ENCODE data around the gene ANKRD45. TPM values are rescaled to one million over a fixed set of nuclear protein-coding genes. Genes with fewer than 3 reads are reported as not detected.
"Not testable (repeated sequence)": the region's sequence is repeated elsewhere in the genome, so short reads cannot be mapped to it uniquely, and the experiment has no call there.

Gene ANKRD45
- polyA plus RNA-seq, 6 donors from 2014 or later: not detected

GRCh38 chr1:173637236-173638042 lies 32.2 kb downstream of the ANKRD45 start:
- not testable (repeated sequence) for H3K27ac Mint-ChIP-seq

GRCh38 chr1:173635116-173635515 lies 34.5 kb downstream of the ANKRD45 start, which contains the start of gene TEX50:
Gene TEX50 (plus strand): TSS chr1:173635338. CDS start chr1:173635522, 184 bp downstream.
- H3K27me3 Mint-ChIP-seq: peaks cover 0 to 15% (median 4%) of the 10 kb centered on the region in 3 donors
- H3K36me3 Mint-ChIP-seq: no peaks in the 10 kb centered on the region
- peaks cover 0 to 22% (median 2%) of the 10 kb centered on the region in 7 donors for H3K9me3 Mint-ChIP-seq
- H3K4me3 Mint-ChIP-seq: no peak within 1 kb of the TSS
- H3K4me1 Mint-ChIP-seq: no peaks in the 10 kb centered on the region
- ATAC-seq (ENCODE audit: low read depth in 2 of 2): no peak
- no peak for DNase-seq
- no peak within 1 kb of the TSS for H3K27ac Mint-ChIP-seq

More at GRCh38 chr1:173637236-173638042, 32.2 kb downstream of the ANKRD45 start:
- not testable (repeated sequence) for H3K36me3 Mint-ChIP-seq; DNase-seq; ATAC-seq (ENCODE audit: low read depth in 2 of 2); H3K4me1 Mint-ChIP-seq
- Mint-ChIP-seq H3K9me3 (peaks cover 0 to 22% (median 2%) of the 10 kb centered on the region in 7 donors), H3K4me3 (peak overlapping the region in 1 of 8 donors; percentile 35), H3K27me3 (peaks cover 0 to 15% (median 4%) of the 10 kb centered on the region in 3 donors)

- ATAC-seq (ENCODE audit: low read depth in 2 of 2) (no peak), DNase-seq (no peak)
- Mint-ChIP-seq H3K36me3 (no peaks in the 10 kb centered on the region), H3K27me3 (peaks cover 0 to 15% (median 11%) of the 10 kb centered on the region in 3 donors), H3K9me3 (peaks cover 0 to 11% (median 0%) of the 10 kb centered on the region in 7 donors), H3K4me1 (no peaks in the 10 kb centered on the region), H3K4me3 (no peak overlapping the region), H3K27ac (no peak overlapping the region)
Measured at GRCh38 chr1:173628888-173629287, 40.8 kb downstream of the ANKRD45 start.

- peaks cover 0 to 11% (median 5%) of the 10 kb centered on the region in 7 donors for H3K9me3 Mint-ChIP-seq
- no peak overlapping the region for H3K27ac Mint-ChIP-seq
- peak overlapping the region in 1 of 8 donors; percentile 44 for H3K4me3 Mint-ChIP-seq
- H3K4me1 Mint-ChIP-seq: no peaks in the 10 kb centered on the region
- no peak for DNase-seq
- peaks cover 5 to 23% (median 14%) of the 10 kb centered on the region in 3 donors for H3K27me3 Mint-ChIP-seq
- H3K36me3 Mint-ChIP-seq: no peaks in the 10 kb centered on the region
- ATAC-seq (ENCODE audit: low read depth in 2 of 2): no peak
Measured at GRCh38 chr1:173627269-173627668, 42.4 kb downstream of the ANKRD45 start.

- peak overlapping the region in 1 of 8 donors; percentile 13 for H3K4me3 Mint-ChIP-seq
- H3K4me1 Mint-ChIP-seq: no peaks in the 10 kb centered on the region
- DNase-seq (no peak), ATAC-seq (ENCODE audit: low read depth in 2 of 2) (no peak)
- H3K36me3 Mint-ChIP-seq: peaks cover 18 to 51% of the 10 kb centered on the region in 2 donors
- H3K9me3 Mint-ChIP-seq: peaks cover 23 to 56% (median 42%) of the 10 kb centered on the region in 7 donors
- peaks cover 26 to 44% (median 32%) of the 10 kb centered on the region in 3 donors for H3K27me3 Mint-ChIP-seq
- H3K27ac Mint-ChIP-seq: no peak overlapping the region
Measured at GRCh38 chr1:173616859-173617258, 52.8 kb downstream of the ANKRD45 start.

DNA sequence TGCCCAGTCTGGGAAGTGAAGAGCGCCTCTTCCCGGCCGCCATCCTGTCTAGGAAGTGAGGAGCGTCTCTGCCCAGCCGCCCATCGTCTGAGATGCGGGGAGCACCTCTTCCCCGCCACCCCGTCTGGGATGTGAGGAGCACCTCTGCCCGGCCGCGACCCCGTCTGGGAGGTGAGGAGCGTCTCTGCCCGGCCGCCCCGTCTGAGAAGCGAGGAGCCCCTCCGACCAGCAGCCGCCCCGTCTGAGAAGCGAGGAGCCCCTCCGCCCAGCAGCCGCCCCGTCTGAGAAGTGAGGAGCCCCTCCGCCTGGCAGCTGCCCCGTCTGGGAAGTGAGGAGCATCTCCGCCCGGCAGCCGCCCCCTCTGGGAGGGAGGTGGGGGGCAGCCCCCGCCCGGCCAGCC lies 56.6 kb downstream of the ANKRD45 start:
- not testable (repeated sequence) for ATAC-seq (ENCODE audit: low read depth in 2 of 2); H3K27ac Mint-ChIP-seq

DNA sequence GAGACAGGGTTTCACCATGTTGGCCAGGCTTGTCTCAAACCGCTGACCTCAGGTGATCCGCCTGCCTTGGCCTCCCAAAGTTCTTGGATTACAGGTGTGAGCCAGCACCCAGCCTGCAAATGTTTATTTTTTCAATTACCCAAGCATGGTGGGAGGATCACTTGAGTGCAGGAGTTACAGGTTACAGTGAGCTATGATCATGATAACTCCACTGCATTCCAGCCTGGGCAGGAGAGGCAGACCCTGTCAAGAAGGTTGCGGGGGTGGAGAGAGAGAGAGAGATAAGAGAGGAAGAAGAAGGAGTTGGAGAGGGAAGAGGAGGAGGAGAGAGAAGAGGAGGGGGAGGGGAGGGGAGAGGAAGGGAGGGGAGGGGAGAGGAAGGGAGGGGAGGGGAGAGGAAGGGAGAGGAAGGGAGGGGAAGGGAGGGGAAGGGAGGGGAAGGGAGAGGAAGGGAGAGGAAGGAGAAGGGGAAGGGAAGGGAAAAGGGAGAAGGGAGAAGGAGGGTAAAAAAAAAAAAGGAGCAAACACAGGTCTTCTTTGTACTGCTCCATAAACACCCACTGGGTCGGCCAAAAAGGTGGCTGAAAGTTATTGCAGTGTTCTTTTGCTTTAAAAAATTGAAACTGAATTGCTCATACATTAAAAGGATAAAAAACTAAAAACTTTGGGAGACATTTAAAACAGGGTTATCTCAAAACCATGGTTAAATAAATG lies 61.0 kb downstream of the ANKRD45 start:
- H3K4me1 Mint-ChIP-seq: no peaks in the 10 kb centered on the region

More for the DNA sequence above, 56.6 kb downstream of the ANKRD45 start:
- H3K4me3 Mint-ChIP-seq, DNase-seq, H3K4me1 Mint-ChIP-seq: not testable (repeated sequence)
- H3K9me3 Mint-ChIP-seq: peaks cover 6 to 28% (median 18%) of the 10 kb centered on the region in 7 donors
- peaks cover under 1 to 21% of the 10 kb centered on the region in 2 donors for H3K36me3 Mint-ChIP-seq
- H3K27me3 Mint-ChIP-seq: peaks cover 5 to 14% (median 13%) of the 10 kb centered on the region in 3 donors

DNA sequence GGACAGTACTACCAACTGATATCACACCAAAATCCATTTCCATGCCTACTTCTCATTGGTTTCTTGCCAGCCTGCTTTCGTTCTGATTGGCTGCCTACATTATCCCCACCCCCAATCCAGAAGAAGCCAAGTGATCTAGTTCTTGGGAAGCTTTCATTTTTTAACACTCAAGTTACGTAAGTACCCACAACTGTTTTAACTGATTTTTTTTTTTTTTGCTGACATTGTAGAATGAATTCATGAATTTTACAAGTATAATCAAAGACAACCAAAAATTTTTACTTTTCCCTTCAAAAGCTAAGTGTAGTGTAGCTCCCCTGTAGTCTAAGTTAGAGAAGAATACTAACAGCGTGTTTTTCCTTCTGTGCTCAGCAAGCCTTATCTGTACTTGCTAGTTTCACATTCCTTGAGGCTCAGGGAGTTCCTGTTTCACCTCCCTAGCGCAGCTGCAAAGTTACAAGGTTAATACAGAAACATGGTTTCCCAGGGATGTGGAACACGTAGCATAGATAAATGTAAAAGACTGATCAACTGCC lies 66.5 kb downstream of the ANKRD45 start, which contains the start of gene SLC9C2:
Gene SLC9C2, minus strand, starts transcription at position 17 of the 536 bp plus-strand sequence. CDS start 1,296 bp downstream, outside the sequence.
- peaks cover 0 to 18% (median 4%) of the 10 kb centered on the region in 3 donors for H3K4me1 Mint-ChIP-seq
- ATAC-seq (ENCODE audit: low read depth in 2 of 2) (no peak), DNase-seq (no peak)
- H3K27ac Mint-ChIP-seq: peak within 1 kb of the TSS in 3 of 6 donors; percentile 14 to 81 (median 21)
- no peaks in the 10 kb centered on the region for H3K36me3 Mint-ChIP-seq
- H3K9me3 Mint-ChIP-seq: no peaks in the 10 kb centered on the region
- peak within 1 kb of the TSS in 5 of 8 donors; percentile 1 to 71 (median 22) for H3K4me3 Mint-ChIP-seq
- peaks cover 0 to 18% (median 8%) of the 10 kb centered on the region in 3 donors for H3K27me3 Mint-ChIP-seq

More for the DNA sequence above, 61.0 kb downstream of the ANKRD45 start:
- DNase-seq (no peak), ATAC-seq (ENCODE audit: low read depth in 2 of 2) (no peak)
- Mint-ChIP-seq H3K9me3 (peaks cover 3 to 11% (median 5%) of the 10 kb centered on the region in 7 donors), H3K36me3 (peaks cover 0 to 8% of the 10 kb centered on the region in 2 donors), H3K27ac (no peak overlapping the region), H3K4me3 (no peak overlapping the region), H3K27me3 (peaks cover 0 to 20% (median 19%) of the 10 kb centered on the region in 3 donors)

DNA sequence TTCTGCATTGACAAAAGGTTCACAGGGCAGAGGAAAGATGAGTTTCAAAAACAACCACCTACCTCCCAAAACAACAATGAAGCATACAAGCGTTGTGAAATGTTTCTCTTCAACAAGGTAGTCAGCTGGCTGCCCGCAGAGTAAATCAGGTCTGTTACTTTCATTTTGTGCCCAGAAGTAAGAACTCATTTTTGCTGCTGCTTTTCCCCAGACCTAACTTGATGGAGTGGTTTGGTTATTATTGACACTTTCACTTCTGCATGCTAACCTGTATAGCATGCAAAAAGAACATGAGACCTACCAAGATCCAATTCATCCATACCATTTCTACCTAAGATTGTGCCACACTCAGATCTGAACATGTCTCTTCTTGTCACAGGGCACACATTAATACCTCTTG lies 68.1 kb downstream of the ANKRD45 start:
- Mint-ChIP-seq H3K27me3 (peaks cover 0 to 9% (median 0%) of the 10 kb centered on the region in 3 donors), H3K4me1 (peaks cover 0 to 18% (median 4%) of the 10 kb centered on the region in 3 donors), H3K4me3 (peak overlapping the region in 2 of 8 donors; percentile 25 to 31), H3K36me3 (no peaks in the 10 kb centered on the region), H3K9me3 (no peaks in the 10 kb centered on the region), H3K27ac (peak overlapping the region in 1 of 6 donors; percentile 7)
- DNase-seq (no peak), ATAC-seq (ENCODE audit: low read depth in 2 of 2) (peak; percentile 33 to 41)

DNA sequence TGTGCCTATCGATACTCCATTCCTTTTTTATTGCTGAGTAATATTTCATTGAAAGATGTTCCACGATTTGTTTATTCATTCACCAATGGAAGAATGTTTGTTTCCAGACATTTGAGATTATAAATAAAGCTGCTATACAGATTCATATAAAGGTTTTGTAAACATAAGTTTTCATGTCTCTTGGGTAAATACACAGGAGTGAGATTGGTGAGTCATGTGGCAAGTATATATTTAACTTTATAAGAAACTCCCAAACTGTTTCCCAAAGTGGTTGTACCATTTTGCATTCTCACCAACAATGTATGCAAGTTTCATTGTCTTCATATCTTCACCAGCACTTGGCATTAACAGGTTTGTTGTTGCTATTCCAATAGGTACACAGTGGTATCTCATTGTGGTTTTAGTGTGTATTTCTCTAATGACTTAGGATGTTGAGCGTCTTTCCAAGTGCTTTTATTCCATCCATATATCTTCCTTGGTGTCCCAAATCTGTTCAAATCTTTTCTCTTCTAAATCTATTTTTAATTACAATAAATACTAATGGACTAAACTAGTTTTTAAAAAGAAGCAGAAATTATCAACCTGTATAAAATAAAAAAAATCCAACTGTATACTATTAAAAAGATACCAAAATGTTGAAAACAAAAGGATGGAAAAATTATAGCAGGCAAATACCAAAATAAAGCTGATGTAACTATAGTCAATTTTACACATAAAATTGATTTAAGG lies 73.4 kb downstream of the ANKRD45 start:
- no peak for ATAC-seq (ENCODE audit: low read depth in 2 of 2)
- H3K36me3 Mint-ChIP-seq: no peaks in the 10 kb centered on the region
- peaks cover 0 to 15% (median 14%) of the 10 kb centered on the region in 3 donors for H3K27me3 Mint-ChIP-seq
- H3K4me3 Mint-ChIP-seq: no peak overlapping the region
- H3K4me1 Mint-ChIP-seq: peaks cover 0 to 4% (median 0%) of the 10 kb centered on the region in 3 donors
- DNase-seq: no peak
- no peak overlapping the region for H3K27ac Mint-ChIP-seq
- peaks cover 0 to 9% (median 5%) of the 10 kb centered on the region in 7 donors for H3K9me3 Mint-ChIP-seq

GRCh38 chr1:173591138-173591537 lies 78.5 kb downstream of the ANKRD45 start:
- not testable (repeated sequence) for H3K36me3 Mint-ChIP-seq; DNase-seq; ATAC-seq (ENCODE audit: low read depth in 2 of 2); H3K4me3 Mint-ChIP-seq; H3K4me1 Mint-ChIP-seq; H3K9me3 Mint-ChIP-seq
- H3K27me3 Mint-ChIP-seq: peaks cover 0 to 19% (median 15%) of the 10 kb centered on the region in 3 donors
- peak overlapping the region in 1 of 6 donors; percentile 55 for H3K27ac Mint-ChIP-seq

DNA sequence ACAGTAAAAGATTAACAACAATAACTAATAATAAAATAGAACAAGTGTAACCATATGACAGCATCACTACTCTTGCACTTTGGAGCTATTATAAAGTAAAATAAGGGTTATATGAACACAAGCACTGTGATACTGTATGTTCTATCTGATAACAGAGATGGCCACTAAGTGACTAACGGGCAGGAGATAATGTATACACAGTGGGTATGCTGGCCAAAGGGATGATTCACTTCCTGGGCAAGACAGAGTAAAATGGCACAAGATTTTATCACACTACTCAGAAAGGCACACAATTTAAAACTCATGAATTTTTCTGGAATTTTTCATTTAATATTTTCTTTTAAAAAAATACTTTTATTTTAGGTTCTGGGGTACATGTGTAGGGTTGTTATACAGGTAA lies 79.1 kb downstream of the ANKRD45 start:
- Mint-ChIP-seq H3K27me3 (peaks cover 0 to 19% (median 15%) of the 10 kb centered on the region in 3 donors), H3K9me3 (peaks cover 0 to 3% (median 0%) of the 10 kb centered on the region in 7 donors), H3K36me3 (no peaks in the 10 kb centered on the region), H3K27ac (no peak overlapping the region), H3K4me3 (no peak overlapping the region), H3K4me1 (peaks cover 0 to 1% (median 0%) of the 10 kb centered on the region in 3 donors)
- DNase-seq (no peak), ATAC-seq (ENCODE audit: low read depth in 2 of 2) (no peak)

Data from naive B cell (primary cell).